ENCODE measurements around the gene RPS24.
"Not testable (repeated sequence)": the region's sequence is repeated elsewhere in the genome, so short reads cannot be mapped to it uniquely, and the experiment has no call there.

Gene RPS24

DNA sequence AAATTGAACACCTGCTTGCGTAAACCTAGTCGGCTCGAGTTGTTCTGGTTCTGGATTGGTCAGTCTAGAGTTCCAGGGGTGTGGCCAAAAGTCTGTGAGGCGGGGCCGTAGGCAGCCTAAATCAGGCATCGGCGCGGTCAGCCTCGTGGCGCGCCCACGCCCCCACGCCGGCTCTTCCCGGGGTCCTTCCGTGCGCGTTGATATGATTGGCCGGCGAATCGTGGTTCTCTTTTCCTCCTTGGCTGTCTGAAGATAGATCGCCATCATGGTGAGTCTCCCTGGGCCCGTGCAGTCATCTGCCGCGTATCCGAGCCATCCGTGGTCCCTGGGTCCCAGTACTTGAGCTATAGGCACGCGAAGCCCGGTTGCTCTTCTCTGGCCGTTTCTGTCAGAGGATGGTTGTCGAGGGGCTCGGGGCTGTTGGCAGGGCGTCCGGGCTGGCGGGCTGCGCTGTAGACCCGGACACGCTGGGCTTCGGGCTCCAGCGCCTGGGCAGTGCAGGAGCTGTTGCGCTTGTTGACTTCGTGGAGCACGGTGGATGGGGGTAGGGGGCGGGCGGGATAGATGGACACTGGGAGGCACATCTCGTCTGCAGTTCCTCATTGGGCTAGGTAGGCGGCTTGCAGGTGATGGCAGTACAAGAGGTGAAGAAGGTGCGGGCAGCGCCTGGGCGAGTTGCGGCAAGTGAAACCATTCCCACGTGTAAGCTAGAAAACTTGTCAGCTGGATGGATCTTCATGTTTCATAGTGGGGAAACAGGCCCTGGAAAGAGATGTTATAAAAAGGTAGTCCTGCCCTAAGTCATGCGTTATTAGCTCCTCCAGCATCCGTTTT, at the start of gene RPS24:
Gene RPS24, plus strand, starts transcription at position 227 of the 834 bp plus-strand sequence. Its CDS starts 39 bp downstream, at position 266.
- peak; percentile 83 to 94 for DNase-seq

DNA sequence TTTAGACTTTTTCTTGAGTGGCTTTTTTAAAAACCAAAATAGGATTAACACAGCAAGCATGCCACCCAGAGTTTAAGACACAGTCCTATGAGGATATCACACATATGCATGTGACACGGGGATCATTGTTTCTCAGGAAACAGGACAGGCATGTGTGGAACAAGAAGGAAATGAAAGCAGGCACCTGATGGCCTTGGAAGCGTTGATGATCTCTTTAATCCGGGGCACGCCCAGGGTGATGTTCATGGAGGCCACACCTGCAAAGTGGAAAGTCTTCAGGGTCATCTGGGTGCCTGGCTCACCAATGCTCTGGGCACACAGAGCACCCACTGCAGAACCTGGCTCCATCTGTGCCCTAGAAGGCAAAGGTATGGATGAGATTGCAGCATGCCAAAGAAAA, 48.7 kb upstream of the RPS24 start:
- DNase-seq: no peak

DNA sequence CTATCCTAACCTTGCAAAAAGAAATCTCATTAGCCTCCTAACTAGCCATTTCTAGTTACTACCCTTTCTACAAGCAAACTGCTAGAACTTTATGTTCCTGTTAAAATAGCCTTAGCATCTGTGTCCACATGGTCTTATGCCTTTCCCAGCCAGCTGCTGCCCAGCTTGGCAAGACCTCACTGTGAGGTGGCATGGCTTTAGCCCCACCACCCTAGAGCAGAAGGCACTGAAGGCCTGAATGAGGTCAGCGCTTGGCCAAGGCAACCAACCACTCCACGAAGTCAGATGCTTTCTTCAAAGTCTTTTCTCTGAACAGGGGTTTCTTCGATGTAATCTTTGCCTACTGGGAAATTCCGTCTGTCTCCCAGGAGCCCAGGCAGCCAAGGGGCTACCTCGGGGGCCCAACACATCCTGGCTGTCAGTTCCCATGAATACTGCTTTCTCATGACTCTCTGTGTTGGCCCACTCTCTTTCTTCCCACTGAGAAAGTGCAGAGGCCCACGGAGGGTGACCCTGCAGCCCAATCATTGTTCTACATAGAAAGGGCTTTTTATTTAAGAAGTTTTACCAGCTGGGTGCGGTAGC, 45.9 kb upstream of the RPS24 start:
- DNase-seq: no peak

DNA sequence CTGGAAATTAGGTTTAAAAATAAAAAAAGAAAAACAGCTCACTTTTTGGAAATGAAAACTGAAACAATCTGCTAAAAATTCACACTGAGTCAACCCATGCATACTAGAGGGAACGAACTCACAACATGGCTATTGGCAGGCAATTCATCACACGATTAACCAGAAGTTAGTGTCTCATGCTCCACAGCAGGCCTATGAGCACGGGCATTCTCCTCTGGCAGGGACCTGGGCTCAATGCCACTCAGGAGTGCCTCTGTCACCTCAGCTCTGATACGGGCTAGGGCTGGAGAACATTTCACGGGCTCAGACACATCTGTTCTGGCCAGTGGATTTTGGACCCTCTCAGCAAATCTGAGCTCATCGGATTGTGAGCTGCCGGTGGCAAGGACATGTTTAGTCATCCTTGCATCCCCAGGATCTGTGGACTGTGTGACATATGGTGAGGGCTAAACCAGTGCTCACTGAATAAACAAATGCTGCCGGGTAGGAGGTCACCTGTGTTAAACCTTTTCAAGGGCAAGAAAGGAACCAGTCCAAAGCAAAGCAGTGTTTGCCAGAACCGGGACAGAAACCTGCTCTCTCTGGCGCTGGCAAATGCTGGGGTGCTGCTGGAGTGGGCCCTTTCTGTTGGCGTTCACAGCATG, 44.5 kb upstream of the RPS24 start:
- no peak for DNase-seq

DNA sequence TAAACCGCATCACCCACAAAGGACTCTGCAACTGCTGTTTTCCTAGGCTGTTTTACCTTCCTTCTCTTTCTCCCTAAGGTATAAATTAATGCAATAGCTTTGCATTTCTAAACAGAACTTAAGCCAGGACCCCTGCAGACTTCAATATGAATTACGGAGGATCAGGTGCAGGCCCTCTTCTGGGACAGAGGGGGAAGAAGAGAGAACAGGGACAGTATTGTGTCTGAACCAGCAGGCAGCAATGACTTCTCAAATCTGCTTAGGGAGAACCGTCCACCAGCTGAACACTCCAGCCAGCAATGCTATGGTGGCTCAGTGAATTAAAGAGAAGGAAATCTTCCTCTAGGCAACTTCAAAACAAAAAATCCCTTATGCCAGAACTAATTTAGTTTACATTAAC, 40.0 kb upstream of the RPS24 start:
- no peak for DNase-seq

DNA sequence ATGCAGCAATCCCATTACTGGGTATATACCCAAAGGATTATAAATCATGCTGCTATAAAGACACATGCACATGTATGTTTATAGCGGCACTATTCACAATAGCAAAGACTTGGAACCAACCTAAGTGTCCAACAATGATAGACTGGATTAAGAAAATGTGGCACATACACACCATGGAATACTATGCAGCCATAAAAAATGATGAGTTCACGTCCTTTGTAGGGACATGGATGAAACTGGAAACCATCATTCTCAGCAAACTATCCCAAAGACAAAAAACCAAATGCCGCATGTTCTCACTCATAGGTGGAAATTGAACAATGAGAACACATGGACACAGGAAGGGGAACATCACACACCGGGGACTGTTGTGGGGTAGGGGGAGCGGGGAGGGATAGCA, 34.9 kb upstream of the RPS24 start:
- not testable (repeated sequence) for DNase-seq

DNA sequence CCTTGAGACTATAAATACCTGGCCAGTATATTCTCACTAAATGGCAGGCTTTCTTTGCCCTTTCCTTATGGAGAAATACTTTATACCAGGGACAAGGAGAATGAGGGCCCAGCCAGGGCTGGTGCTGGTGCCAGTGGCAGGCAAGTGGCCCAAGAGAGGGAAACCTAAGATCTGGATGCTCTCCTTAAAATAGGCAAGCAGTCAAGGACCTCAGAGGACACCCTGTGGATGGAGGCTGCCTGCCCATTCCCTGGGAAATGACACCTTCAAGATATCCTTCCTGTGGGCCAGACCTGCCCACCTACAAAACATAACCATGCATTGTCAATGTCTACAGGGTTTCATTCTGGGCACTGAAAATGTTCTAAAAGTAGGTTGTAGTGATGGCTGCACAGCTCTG, 33.5 kb upstream of the RPS24 start:
- no peak for DNase-seq

DNA sequence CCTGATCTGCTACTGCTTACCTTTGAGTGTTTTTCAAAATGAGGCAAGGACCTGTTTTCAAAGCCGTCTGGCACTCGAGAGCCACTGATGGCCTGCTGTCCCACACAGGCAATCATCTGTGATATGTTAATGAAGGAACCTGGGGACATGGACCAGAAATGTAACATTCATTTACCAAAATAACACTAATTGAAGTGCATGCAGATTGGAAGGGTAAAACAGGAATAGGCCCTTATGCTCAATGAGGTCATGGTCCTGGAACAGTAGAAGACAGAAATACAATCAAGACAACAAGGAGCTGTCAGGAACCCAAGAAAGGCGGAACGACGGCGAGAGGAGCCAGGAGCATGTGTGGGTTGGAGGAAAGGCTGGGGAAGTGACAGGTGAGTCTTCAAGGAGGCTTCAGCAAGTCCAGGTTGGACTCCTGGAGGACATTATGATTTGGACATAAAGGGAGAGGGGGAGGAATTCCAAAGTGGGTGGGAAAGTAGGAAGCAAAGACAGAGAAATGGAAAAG, 32.6 kb upstream of the RPS24 start:
- no peak for DNase-seq

DNA sequence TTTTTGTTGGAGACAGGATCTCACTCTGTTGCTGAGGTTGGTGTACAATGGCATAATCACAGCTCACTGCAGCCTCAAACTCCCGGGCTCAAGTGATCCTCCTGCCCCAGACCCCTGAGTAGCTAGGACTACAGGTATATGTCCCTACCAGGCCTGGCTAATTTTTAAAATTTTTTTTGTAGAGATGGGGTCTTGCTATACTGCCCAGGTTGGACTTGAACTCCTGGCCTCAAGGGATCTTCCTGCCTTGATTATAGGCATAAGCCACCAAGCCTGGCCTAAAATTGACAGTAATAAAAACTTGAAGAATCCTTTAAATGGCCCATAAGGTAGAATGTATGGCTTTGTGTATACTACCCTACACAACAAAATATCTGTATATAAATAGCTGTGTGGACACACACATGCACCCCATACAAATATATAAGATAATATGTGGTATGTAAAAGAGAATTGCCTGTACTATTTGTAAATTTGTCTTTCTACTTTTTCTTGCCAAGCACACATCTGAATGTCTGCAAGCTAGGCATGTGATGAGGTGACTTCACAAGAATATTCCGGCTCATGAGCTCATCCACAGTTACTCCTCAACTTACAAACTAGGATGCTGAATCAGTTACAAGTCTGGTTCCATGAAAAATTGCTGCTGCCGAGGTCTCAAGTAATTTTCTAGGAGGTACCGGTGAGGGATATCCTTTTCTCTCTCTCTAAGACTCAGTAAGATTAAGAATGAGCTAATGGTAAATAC, 30.9 kb upstream of the RPS24 start:
- DNase-seq: no peak

DNA sequence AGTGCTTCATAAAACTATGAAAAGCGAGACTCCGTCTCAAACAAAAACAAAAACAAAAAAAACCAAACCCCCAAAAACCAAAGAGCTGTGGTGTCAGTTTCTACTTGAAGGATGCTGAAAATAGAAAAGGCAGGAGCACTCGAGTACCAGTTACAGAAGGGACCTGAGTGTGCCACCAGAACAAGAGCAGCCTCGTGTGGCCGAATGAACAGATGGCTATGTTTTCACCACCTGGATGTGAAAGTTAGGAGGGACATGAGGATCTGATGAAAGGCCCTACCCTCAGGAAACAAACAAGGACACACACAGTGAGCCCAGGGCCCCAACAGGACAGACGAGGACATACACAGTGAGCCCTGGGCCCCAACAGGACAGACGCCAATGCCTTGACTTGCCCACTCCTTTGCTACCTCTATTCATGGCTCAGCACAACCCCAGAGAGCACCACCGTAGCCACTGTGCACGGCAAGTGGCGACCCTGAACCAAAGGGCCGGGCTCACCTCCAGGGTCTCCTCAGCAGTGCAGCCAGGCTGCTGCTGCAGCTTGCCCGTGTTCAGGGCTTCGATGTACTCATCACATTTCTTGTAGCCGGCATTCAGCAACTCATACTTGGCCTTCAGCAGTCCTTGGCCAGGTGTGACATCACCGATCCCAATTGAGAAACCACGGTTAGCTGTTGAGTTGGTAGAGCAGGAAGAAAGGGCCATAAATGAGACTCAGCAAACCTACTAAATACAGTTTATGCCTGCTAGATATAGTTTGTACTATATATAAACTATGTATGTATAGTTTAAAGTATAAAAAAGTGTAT, 29.2 kb upstream of the RPS24 start:
- no peak for DNase-seq

DNA sequence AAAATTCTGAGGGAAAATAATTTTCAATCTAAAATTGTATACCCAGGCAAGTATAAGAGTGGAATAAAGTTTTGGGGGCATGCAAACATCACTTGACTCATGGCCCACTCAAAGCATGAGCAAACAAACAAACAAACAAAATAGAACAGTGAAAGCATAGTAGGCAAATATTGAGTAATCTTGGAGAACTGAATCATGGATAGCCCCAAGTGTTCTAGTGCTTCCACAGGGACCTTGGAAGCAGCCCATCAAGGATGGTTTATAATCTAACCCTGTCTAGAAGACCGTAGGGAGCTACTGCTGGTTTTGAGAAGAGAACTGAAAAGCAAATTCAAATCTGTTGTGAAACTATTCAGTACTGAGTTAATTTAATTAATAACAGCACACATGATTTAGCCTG, 26.5 kb upstream of the RPS24 start:
- no peak for DNase-seq

DNA sequence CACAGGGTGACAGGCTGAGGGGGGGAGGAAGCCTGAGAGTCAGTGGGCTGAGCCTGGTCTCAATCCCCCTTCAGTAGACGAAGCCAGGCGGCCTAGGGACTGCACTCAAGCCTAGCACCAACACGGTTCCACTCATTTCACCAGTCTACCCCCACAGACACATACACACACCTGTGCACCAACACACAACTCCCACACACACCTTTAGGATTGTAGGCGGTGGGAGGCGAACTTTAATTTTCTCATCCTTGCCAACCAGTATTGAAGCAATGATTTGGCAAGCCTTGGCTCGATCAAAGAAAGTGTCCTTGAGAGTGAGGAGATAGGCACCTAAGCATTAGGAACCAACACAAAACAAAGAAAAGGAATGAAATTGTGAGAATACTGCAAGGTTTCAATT, 24.0 kb upstream of the RPS24 start:
- no peak for DNase-seq

DNA sequence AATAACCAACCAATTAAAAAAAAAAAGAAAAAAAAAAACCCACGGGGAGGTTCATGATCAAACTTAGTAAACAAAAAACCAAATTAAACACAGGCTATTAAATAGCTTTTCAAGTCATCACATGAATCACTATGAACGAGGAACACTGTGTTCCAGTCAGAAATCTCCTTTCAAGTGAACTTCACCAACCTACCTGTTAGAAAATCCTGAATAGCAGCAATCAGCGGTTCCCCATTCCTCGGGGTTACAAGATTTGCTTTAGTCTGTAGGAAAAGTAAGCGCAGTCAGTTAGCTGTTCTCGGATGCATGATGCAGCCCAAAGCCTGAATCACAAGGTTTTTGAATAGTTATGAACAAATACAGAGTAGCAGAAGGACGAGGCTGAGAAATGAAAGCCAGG, 23.4 kb upstream of the RPS24 start:
- DNase-seq: no peak

DNA sequence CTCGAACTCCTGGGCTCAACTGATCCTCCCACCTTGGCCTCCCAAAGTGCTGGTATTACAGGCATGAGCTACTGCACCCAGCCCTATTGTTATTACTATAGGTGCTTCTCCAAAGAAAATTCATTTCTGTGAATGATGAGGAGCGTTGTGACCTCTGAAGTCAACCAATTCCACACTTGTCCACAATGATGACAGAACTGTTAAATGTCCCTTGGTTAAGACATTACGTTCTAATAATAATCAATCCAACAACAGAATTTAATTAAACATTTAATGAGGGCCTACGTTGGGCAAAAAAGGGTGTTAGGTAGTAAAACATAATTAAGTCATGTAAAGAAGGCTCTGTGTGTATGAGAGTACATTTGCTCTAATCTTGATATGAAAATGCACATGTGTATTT, 22.6 kb upstream of the RPS24 start:
- no peak for DNase-seq

DNA sequence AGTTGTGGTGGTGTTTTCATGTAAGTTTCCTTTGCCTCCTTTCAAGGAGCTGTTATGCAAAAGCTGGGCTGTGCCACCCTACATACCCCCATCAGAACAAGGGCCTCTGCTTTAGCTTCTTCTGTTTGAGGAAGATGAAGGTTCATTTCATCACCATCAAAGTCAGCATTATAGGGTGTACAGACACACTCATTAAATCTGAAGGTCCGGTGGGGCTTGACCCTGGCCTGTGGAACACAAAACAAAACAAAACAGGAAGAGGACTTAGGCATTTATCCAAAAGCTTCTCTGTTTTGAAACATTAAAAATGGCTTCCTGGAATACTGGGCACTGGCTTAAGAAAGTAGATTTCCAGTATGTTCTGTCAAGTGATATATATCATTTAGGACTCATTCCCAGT, 20.1 kb upstream of the RPS24 start:
- DNase-seq: no peak

DNA sequence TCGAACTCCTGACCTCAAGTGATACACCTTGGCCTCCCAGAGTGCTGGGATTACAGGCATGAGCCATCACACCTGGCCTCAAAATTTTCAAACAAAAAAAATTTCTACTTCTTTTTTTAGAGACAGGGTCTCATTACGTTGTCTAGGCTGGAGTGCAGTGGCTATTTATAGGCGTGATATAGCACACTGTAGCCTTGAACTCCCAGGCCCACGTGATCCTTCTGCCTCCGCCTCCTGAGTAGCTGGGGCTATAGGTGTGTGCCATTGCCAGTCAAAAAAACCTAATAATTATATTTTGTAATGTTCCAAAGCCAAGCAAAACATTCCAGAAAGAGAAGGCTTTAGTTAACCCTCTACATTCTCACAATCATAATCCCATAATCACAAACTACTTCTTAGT, 18.1 kb upstream of the RPS24 start:
- DNase-seq: no peak

DNA sequence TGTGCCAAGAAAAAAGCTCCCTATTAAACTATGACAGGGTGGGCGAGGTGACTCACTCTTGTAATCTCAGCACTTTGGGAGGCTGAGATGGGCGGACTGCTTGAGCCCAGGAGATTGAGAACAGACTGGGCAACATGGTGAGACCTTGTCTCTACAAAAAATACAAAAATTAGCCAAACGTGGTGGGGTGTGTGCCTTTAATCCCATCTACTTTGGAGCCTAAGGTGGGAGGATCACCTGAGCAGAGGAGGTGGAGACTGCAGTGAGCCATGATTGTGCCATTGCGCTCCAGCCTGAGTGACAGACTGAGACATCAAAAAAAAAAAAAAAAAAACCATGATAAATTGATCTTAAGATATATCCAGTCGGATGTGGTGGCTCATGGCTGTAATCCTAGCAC, 15.8 kb upstream of the RPS24 start:
- no peak for DNase-seq

DNA sequence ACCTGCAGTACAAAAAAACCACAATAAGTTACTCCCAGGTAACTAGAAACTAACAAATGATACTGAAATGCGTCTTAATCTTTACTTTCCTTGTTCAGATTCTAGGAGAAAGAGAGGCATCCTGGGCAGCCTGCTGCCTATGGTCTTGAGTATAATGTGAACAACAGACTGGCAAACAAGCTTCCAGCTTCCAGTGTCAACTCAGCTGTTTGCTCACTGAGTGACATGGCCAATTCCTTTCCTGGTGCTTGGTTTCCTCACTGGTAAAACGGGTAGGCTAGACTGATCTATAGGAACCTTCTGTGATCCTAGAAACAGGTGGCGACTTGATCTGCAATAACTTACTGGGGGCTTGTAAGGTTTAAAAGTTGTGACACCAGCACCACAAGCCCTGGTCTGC, 14.4 kb upstream of the RPS24 start:
- DNase-seq: no peak

DNA sequence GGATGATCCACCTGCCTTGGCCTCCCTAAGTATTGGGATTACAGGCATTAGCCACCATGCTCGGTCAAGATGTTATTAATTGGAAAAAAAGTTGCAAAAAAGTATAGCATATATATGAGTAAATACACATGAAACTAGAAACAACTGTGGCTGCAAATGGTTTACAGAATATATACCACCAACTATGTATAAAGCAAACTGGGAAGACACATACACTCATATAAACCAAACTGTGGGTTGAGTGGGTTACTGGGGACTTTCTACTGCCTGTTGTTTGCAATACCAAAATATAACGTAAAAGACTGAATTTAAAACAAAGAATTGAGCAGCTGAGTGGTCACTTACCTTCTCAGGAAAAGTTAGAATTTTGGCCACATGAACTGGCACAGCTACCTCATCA, 12.5 kb upstream of the RPS24 start:
- no peak for DNase-seq

DNA sequence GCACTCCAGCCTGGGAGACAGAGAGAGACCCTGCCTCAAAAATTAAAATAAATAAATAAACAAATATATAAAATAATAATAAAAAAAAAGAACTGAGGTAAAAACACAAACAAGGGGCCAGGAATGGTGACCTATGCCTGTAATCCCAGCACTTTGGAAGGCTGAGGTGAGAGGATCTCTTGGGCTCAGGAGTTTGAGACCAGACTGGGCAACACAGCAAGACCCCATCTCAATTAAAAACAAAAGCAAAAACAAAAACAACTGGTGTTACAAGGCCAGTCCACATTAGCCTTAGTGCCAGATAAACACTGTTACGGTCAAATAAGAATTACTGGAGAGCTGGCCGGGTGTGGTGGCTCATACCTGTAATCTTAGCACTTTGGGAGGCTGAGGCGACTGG, 9.9 kb upstream of the RPS24 start:
- no peak for DNase-seq

DNA sequence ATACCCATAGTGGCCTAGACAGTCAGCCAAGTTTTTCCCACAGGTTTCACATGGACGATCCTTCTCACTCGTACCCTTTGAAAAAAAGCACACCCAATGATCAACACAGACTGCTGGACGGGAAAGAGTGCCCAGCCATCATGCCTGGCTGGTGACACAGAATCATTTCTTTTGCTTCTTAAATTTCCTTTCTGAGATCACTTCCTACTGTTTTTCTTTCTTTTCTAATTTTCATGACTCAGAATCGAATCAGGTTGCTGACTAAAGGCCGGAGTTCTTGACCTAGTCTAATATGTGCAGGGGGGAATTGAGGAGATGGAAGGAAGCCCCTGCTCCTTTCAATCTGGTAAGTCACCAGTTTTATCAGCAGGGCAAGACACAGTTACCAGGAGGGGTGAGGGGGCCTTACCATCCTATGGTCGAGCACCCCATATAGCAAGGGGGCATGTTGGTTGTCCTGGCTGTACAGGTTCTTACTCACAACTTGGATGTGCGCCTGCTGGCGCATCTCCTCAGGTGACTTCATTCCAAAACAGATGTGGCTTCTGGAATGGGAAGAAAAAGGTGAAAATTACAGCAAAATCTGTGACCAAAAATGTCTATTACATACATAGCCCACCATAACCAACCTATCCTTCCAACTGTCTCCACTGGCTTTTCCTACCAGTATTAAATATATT, 7.8 kb upstream of the RPS24 start:
- DNase-seq: no peak

Measured in bone marrow (tissue), 2 donors.